ENCODE results near the gene KRT72. TPM values are rescaled to one million over a fixed set of nuclear protein-coding genes. Genes with fewer than 3 reads are reported as not detected.

The KRT72 gene
- total RNA-seq, 1 donor from 2014 or later = not detected

GRCh38 chr12:52559979-52560378 is 41.3 kb downstream of the KRT72 start:
- no peak for TF ChIP-seq CTCF (IDR thresholded peaks at IDR 0.05)
- no peaks in the 10 kb centered on the region for H3K4me1 Mint-ChIP-seq (ENCODE audit: unreplicated experiment)
- H3K36me3 Mint-ChIP-seq (ENCODE audit: unreplicated experiment) = no peaks in the 10 kb centered on the region
- H3K9me3 Mint-ChIP-seq (ENCODE audit: unreplicated experiment) = no peaks in the 10 kb centered on the region
- DNase-seq (ENCODE audit: extremely low spot score, unreplicated experiment) = no peak
- no peak overlapping the region for H3K4me3 Mint-ChIP-seq (ENCODE audit: unreplicated experiment)
- peaks cover 62% of the 10 kb centered on the region for H3K27me3 Mint-ChIP-seq (ENCODE audit: unreplicated experiment)
- H3K27ac Mint-ChIP-seq (ENCODE audit: unreplicated experiment) = no peak overlapping the region

GRCh38 chr12:52558781-52559445 is 42.4 kb downstream of the KRT72 start:
- Mint-ChIP-seq H3K27me3 (ENCODE audit: unreplicated experiment) (peaks cover 60% of the 10 kb centered on the region), H3K36me3 (ENCODE audit: unreplicated experiment) (no peaks in the 10 kb centered on the region), H3K9me3 (ENCODE audit: unreplicated experiment) (no peaks in the 10 kb centered on the region), H3K27ac (ENCODE audit: unreplicated experiment) (no peak overlapping the region), H3K4me3 (ENCODE audit: unreplicated experiment) (no peak overlapping the region), H3K4me1 (ENCODE audit: unreplicated experiment) (no peaks in the 10 kb centered on the region)
- DNase-seq (ENCODE audit: extremely low spot score, unreplicated experiment) = no peak
- no peak for TF ChIP-seq CTCF (IDR thresholded peaks at IDR 0.05)

- Mint-ChIP-seq H3K4me1 (ENCODE audit: unreplicated experiment) (no peaks in the 10 kb centered on the region), H3K9me3 (ENCODE audit: unreplicated experiment) (no peaks in the 10 kb centered on the region), H3K36me3 (ENCODE audit: unreplicated experiment) (no peaks in the 10 kb centered on the region), H3K27me3 (ENCODE audit: unreplicated experiment) (peaks cover 59% of the 10 kb centered on the region), H3K27ac (ENCODE audit: unreplicated experiment) (no peak overlapping the region), H3K4me3 (ENCODE audit: unreplicated experiment) (no peak overlapping the region)
- TF ChIP-seq CTCF (IDR thresholded peaks at IDR 0.05) = no peak
- DNase-seq (ENCODE audit: extremely low spot score, unreplicated experiment) = no peak
Measured at GRCh38 chr12:52557476-52557875, 43.8 kb downstream of the KRT72 start.

GRCh38 chr12:52555577-52555976 is 45.7 kb downstream of the KRT72 start:
- no peak overlapping the region for H3K27ac Mint-ChIP-seq (ENCODE audit: unreplicated experiment)
- no peaks in the 10 kb centered on the region for H3K36me3 Mint-ChIP-seq (ENCODE audit: unreplicated experiment)
- TF ChIP-seq CTCF (IDR thresholded peaks at IDR 0.05) = no peak
- no peaks in the 10 kb centered on the region for H3K9me3 Mint-ChIP-seq (ENCODE audit: unreplicated experiment)
- H3K4me3 Mint-ChIP-seq (ENCODE audit: unreplicated experiment) = no peak overlapping the region
- peaks cover 4% of the 10 kb centered on the region for H3K4me1 Mint-ChIP-seq (ENCODE audit: unreplicated experiment)
- DNase-seq (ENCODE audit: extremely low spot score, unreplicated experiment) = no peak
- peaks cover 60% of the 10 kb centered on the region for H3K27me3 Mint-ChIP-seq (ENCODE audit: unreplicated experiment)

GRCh38 chr12:52552681-52553195 is 48.5 kb downstream of the KRT72 start, which contains the start of gene KRT71:
Gene KRT71, minus strand, starts transcription at chr12:52553145. Its CDS starts 68 bp downstream, at chr12:52553077.
- Mint-ChIP-seq H3K27ac (ENCODE audit: unreplicated experiment) (no peak within 1 kb of the TSS), H3K27me3 (ENCODE audit: unreplicated experiment) (peaks cover 57% of the 10 kb centered on the region), H3K4me3 (ENCODE audit: unreplicated experiment) (no peak within 1 kb of the TSS), H3K4me1 (ENCODE audit: unreplicated experiment) (peaks cover 4% of the 10 kb centered on the region), H3K36me3 (ENCODE audit: unreplicated experiment) (no peaks in the 10 kb centered on the region), H3K9me3 (ENCODE audit: unreplicated experiment) (no peaks in the 10 kb centered on the region)
- TF ChIP-seq CTCF (IDR thresholded peaks at IDR 0.05) = no peak
- no peak for DNase-seq (ENCODE audit: extremely low spot score, unreplicated experiment)

All from osteocyte (in vitro differentiated cells).